GM12892 (cell line): ENCODE data around the gene GPATCH11.
A peak's percentile ranks its signal among the peaks of the same experiment; 100 is the strongest.

Source experiments
- DNase-seq: peaks from one replicate; pipeline ENCODE4 v3.0.0; 2011; ENCODE audit not compliant: insufficient read length
- FAIRE-seq: peaks from 2 replicates; lab custom pipeline; 2011; peaks lifted over from hg19 to GRCh38; lab: Jason Lieb, UNC
- POLR2A ChIP-seq: IDR thresholded peaks from 2 replicates; pipeline ENCODE4 v1.6.1; 2011; ENCODE audit warnings: low read depth, low read length, control low read depth
- POLR2AphosphoS5 ChIP-seq: IDR thresholded peaks from 2 replicates; pipeline ENCODE4 v1.6.1; 2011; ENCODE audit warnings: low read depth, low read length, control low read depth
- TAF1 ChIP-seq: IDR thresholded peaks from 2 replicates; pipeline ENCODE4 v1.6.1; 2011; ENCODE audit warnings: low read depth, mild to moderate bottlenecking, control low read depth, low read length, borderline replicate concordance

The GPATCH11 gene

DNA sequence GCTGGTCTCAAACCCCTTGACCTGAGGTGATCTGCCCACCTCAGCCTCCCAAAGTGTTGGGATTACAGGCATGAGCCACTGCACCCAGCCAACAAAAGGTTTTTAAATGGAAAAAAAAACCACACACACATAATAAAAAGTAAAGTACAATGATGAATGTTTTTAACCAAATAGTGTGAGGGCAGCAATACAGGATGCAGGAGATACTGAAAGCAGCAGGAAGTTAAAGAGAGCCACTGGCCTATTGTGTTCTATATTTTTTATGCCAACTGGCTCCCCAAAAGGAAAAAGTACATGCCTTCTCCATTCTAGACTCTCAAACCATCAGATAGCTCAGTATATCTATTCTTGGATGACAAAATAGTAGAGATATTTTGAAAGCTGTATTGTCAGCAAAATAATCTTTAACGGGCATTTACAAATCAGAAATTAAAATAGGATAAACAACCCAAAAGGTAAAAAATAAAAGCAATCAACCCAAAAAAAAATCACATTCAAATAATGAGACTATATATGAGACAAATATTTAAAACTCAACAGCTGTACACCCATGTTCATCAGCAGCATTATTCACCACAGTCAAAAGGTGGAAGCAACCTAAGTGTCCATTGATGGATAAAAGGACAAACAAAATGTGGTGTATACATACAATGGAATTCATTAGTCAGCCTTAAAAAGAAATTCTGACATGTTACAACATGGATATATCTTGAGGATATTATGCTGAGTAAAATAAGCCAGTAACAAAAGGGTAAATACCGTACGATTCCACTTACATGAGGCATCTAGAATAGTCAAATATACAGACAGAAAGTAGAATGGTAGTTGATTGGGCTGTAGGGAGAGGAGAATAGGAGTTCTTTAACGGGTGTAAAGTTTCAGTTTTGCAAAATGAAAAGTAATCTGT, 26.2 kb downstream of the GPATCH11 start:
- DNase-seq (no peak), FAIRE-seq (peak; percentile 36)
- TF ChIP-seq TAF1 (no peak), POLR2AphosphoS5 (no peak), POLR2A (no peak)

DNA sequence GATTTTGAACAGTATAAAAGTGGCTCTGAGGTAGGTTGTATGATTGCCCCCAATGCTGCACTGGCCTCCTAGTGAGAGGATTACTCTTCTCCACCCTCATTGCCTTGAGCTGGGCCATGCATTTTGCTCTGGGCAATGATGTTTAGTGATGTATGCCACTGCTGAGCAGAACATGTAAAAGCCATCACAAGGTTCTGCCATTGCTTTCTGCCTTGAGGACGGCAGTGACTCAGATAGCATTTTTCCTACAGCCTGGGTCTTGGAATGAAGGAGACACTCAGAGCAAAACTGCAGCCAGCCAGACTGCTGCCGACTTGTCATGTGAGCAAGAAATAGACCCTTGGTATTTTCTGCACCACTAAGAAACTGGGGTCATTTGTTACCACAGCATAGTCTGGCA, 27.6 kb downstream of the GPATCH11 start:
- FAIRE-seq = no peak
- TF ChIP-seq TAF1 = no peak
- no peak for TF ChIP-seq POLR2A
- DNase-seq = no peak

DNA sequence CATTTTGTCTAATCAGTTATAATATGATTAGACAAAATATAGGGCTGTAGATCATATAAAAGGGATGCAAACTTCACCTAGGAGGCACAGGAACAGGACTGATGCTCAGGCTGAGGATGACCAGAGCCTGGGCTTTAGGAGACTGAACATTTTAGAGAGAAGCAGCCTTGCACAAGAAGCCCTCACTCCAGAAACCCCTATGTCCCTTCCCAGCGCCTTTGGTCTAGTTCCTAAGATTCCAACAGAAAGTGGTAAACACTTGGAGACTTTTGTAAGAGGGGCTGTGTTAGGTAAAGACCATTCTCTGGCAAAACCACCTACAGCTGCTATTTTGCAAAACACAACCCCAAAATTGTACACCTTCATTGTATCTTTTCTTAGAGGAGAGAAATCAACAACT, 33.2 kb downstream of the GPATCH11 start:
- FAIRE-seq = no peak
- DNase-seq = no peak

DNA sequence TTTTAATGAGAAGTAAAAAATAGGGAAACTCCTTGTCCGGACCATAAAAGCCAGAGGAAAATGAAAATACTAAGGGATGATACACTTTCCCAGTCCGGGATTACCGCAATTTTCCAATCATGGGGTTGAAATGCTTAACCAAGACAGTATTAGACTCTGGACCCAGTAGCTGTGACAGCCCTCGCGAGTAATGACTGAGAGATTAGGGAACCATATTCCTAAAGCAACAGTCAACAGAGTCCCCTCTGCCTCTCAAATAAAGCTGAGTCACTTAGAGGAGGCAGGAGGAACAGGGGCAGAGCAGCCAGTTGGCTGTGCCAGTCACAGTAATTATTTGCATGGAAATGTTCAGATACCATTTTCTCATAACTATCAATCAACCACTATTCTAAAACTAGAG, 34.8 kb downstream of the GPATCH11 start:
- no peak for DNase-seq

More for the DNA sequence above, 33.2 kb downstream of the GPATCH11 start:
- TF ChIP-seq TAF1 (no peak), POLR2AphosphoS5 (no peak), POLR2A (no peak)

DNA sequence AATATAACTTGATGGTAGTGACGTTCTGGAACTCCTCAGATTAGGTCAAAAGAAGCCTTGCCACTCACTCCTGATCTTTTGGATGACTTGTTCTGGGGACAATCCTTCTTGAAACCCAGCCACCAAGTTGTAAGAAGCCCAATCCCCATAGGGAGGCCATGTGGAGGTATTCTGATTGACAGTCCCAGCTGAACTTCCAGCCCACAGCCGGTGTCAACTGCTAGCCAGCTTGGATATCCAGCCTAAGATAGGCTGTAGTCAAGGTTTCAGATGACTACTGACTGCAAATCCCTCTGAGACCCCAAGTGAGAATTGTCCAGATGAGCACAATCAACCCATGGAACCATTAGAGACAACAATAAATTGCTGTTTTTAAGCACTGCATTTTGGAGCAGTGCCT, 41.1 kb downstream of the GPATCH11 start:
- DNase-seq (no peak), FAIRE-seq (no peak)
- TF ChIP-seq POLR2A = no peak
- no peak for TF ChIP-seq TAF1
- no peak for TF ChIP-seq POLR2AphosphoS5

More for the DNA sequence above, 34.8 kb downstream of the GPATCH11 start:
- TF ChIP-seq TAF1 = no peak
- no peak for TF ChIP-seq POLR2A
- TF ChIP-seq POLR2AphosphoS5 = no peak
- FAIRE-seq = no peak

DNA sequence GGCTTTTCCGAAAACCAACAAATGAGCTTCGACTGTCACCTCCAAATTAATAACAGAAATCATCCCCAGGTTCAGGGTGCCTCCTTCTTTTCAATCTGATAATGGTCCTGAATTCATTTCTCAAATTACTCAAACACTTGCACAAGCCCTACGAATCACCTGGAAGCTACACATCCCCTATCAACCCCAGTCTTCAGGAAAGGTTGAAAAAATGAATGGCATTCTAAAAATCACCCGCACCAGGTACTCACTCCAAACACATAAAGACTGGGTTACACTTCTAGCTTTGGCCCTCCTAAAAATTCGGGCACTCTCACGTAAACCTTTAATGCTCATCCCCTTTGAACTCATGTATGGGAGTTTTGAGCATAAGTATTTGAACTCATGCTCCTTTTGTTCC, 48.6 kb downstream of the GPATCH11 start:
- TF ChIP-seq POLR2AphosphoS5 (no peak), POLR2A (no peak), TAF1 (no peak)
- no peak for DNase-seq
- FAIRE-seq = no peak

DNA sequence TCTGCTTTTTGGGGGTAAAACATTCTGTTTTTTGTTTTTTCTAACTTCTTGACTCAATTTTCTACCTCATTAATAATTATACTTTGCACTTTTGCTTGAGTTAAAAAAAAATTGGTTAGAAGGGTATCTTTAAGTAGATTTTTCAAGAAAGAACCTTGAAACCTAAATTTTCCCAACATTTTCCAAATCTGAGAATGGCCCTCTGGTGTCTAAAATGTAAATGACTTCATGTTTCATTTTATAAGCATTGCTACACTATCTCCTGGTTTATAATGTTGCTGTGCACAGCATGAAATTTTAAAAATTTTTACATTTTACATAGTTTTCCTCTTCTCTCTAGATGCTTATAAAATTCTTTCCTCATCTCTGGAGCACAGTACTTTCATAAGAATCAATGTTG, 58.2 kb downstream of the GPATCH11 start:
- FAIRE-seq = no peak
- no peak for DNase-seq
- TF ChIP-seq POLR2AphosphoS5 = no peak

DNA sequence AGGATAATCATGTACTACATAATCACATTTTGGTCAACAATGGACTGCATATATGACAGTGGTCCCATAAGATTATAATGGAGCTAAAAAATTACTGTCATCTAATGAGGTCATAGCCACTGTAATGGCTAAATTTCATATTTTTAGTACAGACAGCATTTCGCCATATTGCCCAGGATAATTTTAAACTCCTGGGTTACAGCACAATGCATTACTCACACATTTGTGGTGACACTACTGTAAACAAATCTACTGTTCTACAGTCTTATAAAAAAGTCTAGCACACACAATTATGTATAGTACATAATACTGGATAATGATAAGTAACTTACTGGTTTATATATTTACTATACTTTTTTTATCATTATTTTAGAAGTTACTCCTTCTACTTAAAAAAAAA, 59.7 kb downstream of the GPATCH11 start:
- no peak for FAIRE-seq
- no peak for TF ChIP-seq POLR2AphosphoS5
- TF ChIP-seq POLR2A = no peak
- TF ChIP-seq TAF1 = no peak
- no peak for DNase-seq

DNA sequence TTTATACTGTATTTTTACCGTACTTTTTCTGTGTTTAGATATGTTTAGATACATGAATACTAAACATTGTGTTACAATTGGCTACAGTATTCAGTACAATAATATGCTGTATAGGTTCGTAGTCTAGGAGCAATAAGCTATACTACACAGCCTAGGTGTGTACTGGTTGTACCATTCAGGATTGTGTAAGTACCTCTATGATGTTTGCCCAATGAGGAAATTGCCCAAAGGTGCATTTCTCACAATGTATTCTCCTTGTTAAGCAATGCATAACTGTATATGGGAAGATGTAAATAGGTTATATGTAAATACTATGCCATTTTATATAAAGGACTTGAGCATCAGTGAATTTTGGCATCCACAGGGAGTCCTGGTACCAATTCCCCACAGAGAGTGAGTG, 61.7 kb downstream of the GPATCH11 start:
- no peak for TF ChIP-seq TAF1
- TF ChIP-seq POLR2AphosphoS5 = no peak
- no peak for TF ChIP-seq POLR2A
- no peak for DNase-seq
- FAIRE-seq = peak; percentile 33

DNA sequence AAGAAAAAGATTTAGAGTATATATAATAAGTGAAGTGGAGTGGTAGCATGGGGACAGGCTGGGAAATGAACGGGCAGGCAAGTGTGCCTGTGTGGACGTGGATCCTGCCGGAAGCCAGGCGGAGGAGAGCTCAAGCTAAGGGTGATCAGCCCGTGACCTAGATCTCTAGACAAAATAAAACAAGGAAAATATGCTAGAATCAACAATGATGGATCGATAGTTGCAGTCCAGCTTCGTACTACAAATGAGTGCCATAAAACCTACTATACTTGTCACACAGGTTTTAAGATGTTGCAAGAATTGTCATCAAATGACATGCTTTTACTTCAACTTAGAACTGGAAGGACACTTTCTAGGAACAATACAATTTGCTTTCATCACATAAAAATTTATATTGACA, 64.0 kb downstream of the GPATCH11 start:
- FAIRE-seq (no peak), DNase-seq (no peak)
- TF ChIP-seq TAF1 (no peak), POLR2A (no peak), POLR2AphosphoS5 (no peak)
